Nephron (organoid): ENCODE data around the gene MND1.

ENCODE experiments used
- H3K27ac Mint-ChIP-seq, 3 experiments: 2 replicates each; pipeline ENCODE4 v1.8.0; 2020; ENCODE audit warnings: mixed read lengths in 3 of 3, mild to moderate bottlenecking in 2 of 3, moderate library complexity in 1 of 3
- H3K27me3 Mint-ChIP-seq: 2 replicates; pipeline ENCODE4 v1.8.0; 2021; ENCODE audit warnings: low read depth, mild to moderate bottlenecking, moderate library complexity, mixed read lengths
- H3K36me3 Mint-ChIP-seq: 2 replicates; pipeline ENCODE4 v1.8.0; 2020; ENCODE audit warnings: low read depth, mixed read lengths
- H3K4me1 Mint-ChIP-seq: 2 replicates; pipeline ENCODE4 v1.8.0; 2020; ENCODE audit warnings: mixed read lengths
- H3K4me3 Mint-ChIP-seq, 3 experiments: 2 replicates each; pipeline ENCODE4 v1.8.0; 2020; ENCODE audit warnings: mild to moderate bottlenecking in 3 of 3, mixed read lengths in 3 of 3, moderate library complexity in 2 of 3
- H3K9me3 Mint-ChIP-seq: 2 replicates; pipeline ENCODE4 v1.8.0; 2020; ENCODE audit warnings: mixed read lengths
- TF ChIP-seq, protein P1 (sequence below), 3 experiments: fragments of 200-600 bp; sonication (generic); IDR thresholded peaks; one replicate each; pipeline ENCODE4 v1.5.0; 2021; ENCODE audit warnings: antibody characterized with exemption in 3 of 3; ENCODE audit not compliant: unreplicated experiment in 3 of 3

MND1 gene

DNA sequence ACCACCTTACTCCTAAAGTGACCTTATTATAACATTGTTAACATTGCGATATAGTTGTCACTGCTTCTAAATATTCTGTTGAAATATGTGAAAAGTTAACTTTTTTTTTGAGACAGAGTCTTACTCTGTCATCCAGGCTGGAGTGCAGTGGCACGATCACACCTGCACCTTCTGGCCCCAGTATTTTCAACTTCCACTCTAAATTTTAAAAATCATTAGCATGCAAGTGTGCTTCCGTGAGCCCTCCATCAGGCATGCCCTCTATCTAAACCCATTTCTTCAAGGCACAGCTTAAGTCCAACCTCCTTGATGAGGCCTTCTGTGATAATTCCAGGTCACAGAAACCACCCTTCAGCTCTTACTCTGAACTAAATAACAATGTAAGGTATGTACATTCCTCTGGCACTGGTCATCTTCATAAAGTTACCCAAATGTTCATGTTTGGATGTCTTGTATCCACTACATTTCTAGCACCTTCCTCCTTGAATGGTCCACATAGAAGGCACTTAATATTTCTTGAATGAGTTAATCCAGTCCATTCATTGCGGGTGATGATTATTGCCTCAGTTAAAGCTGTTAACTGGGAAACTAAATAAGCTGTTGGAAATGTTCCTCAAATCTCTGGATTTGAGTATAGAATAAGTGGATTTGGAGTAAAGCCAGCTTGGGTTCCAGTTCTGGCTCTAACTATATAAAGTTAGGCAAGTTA lies 83.0 kb downstream of the MND1 start:
- Mint-ChIP-seq H3K4me3 (no peak overlapping the region), H3K27ac (no peak overlapping the region), H3K36me3 (no peaks in the 10 kb centered on the region), H3K27me3 (no peaks in the 10 kb centered on the region), H3K4me1 (peaks cover 16% of the 10 kb centered on the region), H3K9me3 (no peaks in the 10 kb centered on the region)
- TF ChIP-seq, protein P1, sequence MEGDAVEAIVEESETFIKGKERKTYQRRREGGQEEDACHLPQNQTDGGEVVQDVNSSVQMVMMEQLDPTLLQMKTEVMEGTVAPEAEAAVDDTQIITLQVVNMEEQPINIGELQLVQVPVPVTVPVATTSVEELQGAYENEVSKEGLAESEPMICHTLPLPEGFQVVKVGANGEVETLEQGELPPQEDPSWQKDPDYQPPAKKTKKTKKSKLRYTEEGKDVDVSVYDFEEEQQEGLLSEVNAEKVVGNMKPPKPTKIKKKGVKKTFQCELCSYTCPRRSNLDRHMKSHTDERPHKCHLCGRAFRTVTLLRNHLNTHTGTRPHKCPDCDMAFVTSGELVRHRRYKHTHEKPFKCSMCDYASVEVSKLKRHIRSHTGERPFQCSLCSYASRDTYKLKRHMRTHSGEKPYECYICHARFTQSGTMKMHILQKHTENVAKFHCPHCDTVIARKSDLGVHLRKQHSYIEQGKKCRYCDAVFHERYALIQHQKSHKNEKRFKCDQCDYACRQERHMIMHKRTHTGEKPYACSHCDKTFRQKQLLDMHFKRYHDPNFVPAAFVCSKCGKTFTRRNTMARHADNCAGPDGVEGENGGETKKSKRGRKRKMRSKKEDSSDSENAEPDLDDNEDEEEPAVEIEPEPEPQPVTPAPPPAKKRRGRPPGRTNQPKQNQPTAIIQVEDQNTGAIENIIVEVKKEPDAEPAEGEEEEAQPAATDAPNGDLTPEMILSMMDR (IDR thresholded peaks at IDR 0.05; ENCODE audit: unreplicated experiment in 3 of 3): no peak

DNA sequence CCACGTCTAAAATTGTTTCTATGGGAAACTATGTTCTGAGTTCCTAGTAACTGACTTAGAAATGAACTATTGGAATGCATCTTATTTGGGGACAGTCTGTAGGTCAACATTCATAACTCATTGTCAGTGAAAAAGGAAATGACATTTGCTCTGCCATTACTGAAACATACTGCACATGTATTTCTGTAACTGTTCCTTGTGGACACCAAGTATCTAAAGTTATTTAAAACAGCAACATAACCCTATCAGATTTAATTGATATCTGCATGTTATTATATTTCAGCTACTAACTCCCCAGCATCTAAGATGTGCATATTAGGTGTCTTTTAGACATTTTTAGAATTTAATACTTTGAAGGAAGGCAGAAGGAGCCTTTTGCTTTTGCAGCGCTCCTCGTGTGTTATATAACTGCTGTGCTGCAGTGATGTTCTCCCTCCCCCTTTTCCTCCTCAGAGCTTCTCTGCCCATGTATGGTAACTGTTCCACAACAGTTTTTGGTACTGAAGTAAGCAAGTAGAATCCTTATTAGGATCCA lies 84.5 kb downstream of the MND1 start:
- peaks cover 16% of the 10 kb centered on the region for H3K4me1 Mint-ChIP-seq
- H3K4me3 Mint-ChIP-seq: no peak overlapping the region
- H3K36me3 Mint-ChIP-seq: no peaks in the 10 kb centered on the region
- H3K27me3 Mint-ChIP-seq: no peaks in the 10 kb centered on the region
- peak overlapping the region; percentile 80 to 88 (median 87) for H3K27ac Mint-ChIP-seq
- no peaks in the 10 kb centered on the region for H3K9me3 Mint-ChIP-seq
- TF ChIP-seq, protein P1 (IDR thresholded peaks at IDR 0.05; ENCODE audit: unreplicated experiment in 3 of 3): no peak

DNA sequence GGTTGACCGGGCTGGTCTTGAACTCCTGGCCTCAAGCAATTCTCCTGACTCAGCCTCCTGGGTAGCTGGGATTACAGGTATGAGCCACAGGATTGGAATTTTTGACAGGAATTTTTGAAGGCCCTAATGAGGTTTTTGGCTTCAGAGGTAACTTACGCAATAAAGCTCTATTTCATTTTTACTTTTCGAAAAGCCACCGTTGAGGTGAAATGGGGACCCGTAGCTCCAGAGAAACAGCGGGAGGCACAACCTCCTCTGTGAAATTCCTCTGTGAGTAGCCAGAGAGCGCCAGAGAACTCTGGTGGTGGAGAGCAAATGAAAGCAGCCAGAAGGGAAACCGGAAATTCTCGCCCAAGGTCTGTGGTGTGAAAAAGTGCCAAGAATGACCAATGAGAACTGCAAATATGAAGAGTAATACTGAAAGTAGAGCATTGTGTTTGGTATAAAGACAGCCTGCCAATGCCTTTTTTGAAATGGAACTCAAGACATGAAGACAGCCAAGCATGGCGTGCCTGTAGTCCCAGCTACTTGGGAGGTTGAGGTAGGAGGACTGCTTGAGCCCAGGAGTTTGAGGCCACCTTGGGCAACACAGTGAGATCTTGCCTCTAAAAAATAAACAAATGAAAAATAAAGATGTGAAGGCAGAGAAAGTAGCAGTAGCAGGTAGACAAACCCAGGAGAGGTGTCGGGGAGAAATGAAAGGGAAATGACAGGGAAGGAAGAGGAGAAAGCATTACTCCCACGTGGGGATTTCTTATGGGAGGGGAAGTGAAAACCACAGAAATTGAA lies 88.7 kb downstream of the MND1 start:
- TF ChIP-seq, protein P1 (IDR thresholded peaks at IDR 0.05; ENCODE audit: unreplicated experiment in 3 of 3): peak in 1 of 3 experiments; percentile 19
- Mint-ChIP-seq H3K27ac (peak overlapping the region in 1 of 3 experiments; percentile 47), H3K4me1 (peaks cover 16% of the 10 kb centered on the region), H3K36me3 (no peaks in the 10 kb centered on the region), H3K9me3 (no peaks in the 10 kb centered on the region), H3K4me3 (no peak overlapping the region), H3K27me3 (peaks cover 7% of the 10 kb centered on the region)

- H3K4me1 Mint-ChIP-seq: peaks cover 10% of the 10 kb centered on the region
- no peak overlapping the region for H3K27ac Mint-ChIP-seq
- H3K9me3 Mint-ChIP-seq: no peaks in the 10 kb centered on the region
- H3K36me3 Mint-ChIP-seq: no peaks in the 10 kb centered on the region
- peaks cover 7% of the 10 kb centered on the region for H3K27me3 Mint-ChIP-seq
- TF ChIP-seq, protein P1 (IDR thresholded peaks at IDR 0.05; ENCODE audit: unreplicated experiment in 3 of 3): no peak
- no peak overlapping the region for H3K4me3 Mint-ChIP-seq
These were observed 89.2 kb downstream of the MND1 start for GRCh38 chr4:153433754-153434105.

DNA sequence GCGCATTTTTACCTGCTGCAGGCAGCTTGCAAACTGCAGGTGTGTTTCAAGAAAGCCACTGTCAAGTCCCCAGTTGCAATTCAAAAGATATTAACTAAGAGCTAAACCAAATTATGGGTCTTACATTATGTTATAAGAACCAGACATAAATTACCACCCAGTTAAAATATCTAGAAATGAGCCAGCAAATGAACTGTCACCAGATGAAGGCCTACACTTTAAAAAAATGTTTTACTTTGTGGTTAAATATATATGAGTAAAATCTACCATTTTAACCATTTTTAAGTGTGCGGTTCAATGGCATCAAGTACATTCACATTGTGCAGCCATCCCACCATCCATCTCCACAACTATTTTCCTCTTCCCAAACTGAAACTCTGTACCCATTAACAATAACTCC lies 89.7 kb downstream of the MND1 start:
- Mint-ChIP-seq H3K4me3 (no peak overlapping the region), H3K36me3 (no peaks in the 10 kb centered on the region), H3K27ac (no peak overlapping the region), H3K27me3 (peaks cover 7% of the 10 kb centered on the region), H3K9me3 (no peaks in the 10 kb centered on the region), H3K4me1 (peaks cover 10% of the 10 kb centered on the region)
- TF ChIP-seq, protein P1 (IDR thresholded peaks at IDR 0.05; ENCODE audit: unreplicated experiment in 3 of 3): no peak
